A549 (cell line): ENCODE measurements around the gene HP1BP3. TPM values are rescaled to one million over a fixed set of nuclear protein-coding genes. Genes with fewer than 3 reads are reported as not detected.
"Not testable (repeated sequence)": the region's sequence is repeated elsewhere in the genome, so short reads cannot be mapped to it uniquely, and the experiment has no call there.

Source experiments
- ATAC-seq, 2 experiments: fragments of 200-7000 bp in 1 of 2; fragments of >200 bp in 1 of 2; cut with Nextera tagmentation in 1 of 2; cut with Tn5 transposase in 1 of 2; 3 replicates each; pipeline versions ENCODE4 v1.8.0 to v1.9.1; 2018 to 2020; ENCODE audit warnings: mild to moderate bottlenecking in 1 of 2, moderate library complexity in 1 of 2
- CTCF ChIA-PET: fragments of 300-600 bp; sonication (Branson Sonifier 250); formaldehyde crosslinking; extraction: SDS; loops from one replicate; lab custom pipeline; 2021; ENCODE audit warnings: antibody characterized with exemption, inconsistent platforms; lab: Yijun Ruan, JAX
- POLR2A ChIA-PET: fragments of 350-600 bp; formaldehyde crosslinking; extraction: SDS; loops from one replicate; lab custom pipeline; 2021; ENCODE audit warnings: antibody characterized with exemption, inconsistent platforms; lab: Yijun Ruan, JAX
- DNase-seq, 2 experiments: peaks; one replicate each; pipeline versions ENCODE4 v3.0.0 to v3.0.0-alpha.2; 2011 to 2016; ENCODE audit warnings: low read depth in 1 of 2, low spot score in 1 of 2
- FAIRE-seq: peaks from 2 replicates; lab custom pipeline; 2011; peaks lifted over from hg19 to GRCh38; lab: Jason Lieb, UNC
- H3K27ac ChIP-seq, 2 experiments: fragments of >200 bp; sonication (Bioruptor Twin); formaldehyde crosslinking; 3 replicates each; pipeline ENCODE4 v1.5.1; 2016 to 2017
- H3K4me1 ChIP-seq: fragments of >200 bp; sonication (Bioruptor Twin); formaldehyde crosslinking; 3 replicates; pipeline ENCODE4 v1.6.1; 2016
- H3K4me2 ChIP-seq: fragments of >200 bp; sonication (Bioruptor Twin); formaldehyde crosslinking; 3 replicates; pipeline ENCODE4 v1.6.1; 2016
- H3K4me3 ChIP-seq: fragments of >200 bp; sonication (Bioruptor Twin); formaldehyde crosslinking; 3 replicates; pipeline ENCODE4 v1.5.1; 2016
- H3K9me3 ChIP-seq: fragments of >200 bp; sonication (Bioruptor Twin); formaldehyde crosslinking; 3 replicates; pipeline ENCODE4 v1.6.1; 2016
- CBX8 ChIP-seq: fragments of 200-600 bp; sonication (generic); IDR thresholded peaks from 2 replicates; pipeline ENCODE4 v1.6.1; 2016
- CHD2 ChIP-seq: fragments of 150-350 bp; IDR thresholded peaks from 2 replicates; pipeline ENCODE4 v1.6.1; 2014; ENCODE audit warnings: low read length; ENCODE audit not compliant: partially characterized antibody
- CHD4 ChIP-seq: fragments of 200-600 bp; sonication (generic); IDR thresholded peaks from 2 replicates; pipeline ENCODE4 v1.6.1; 2016; ENCODE audit warnings: antibody characterized with exemption, mild to moderate bottlenecking, borderline replicate concordance
- E2F6 ChIP-seq: IDR thresholded peaks from 2 replicates; pipeline ENCODE4 v1.6.1; 2012; ENCODE audit warnings: low read depth, borderline replicate concordance
- FOXS1 ChIP-seq: fragments of 250-450 bp; sonication (Bioruptor Pico); IDR thresholded peaks from 2 replicates; pipeline ENCODE4 v1.5.0; 2020; ENCODE audit warnings: mild to moderate bottlenecking, moderate library complexity
- JUN ChIP-seq, 2 experiments: fragments of >200 bp; sonication (Bioruptor Twin); formaldehyde crosslinking; IDR thresholded peaks; 2 replicates in 1 of 2; 3 replicates in 1 of 2; pipeline ENCODE4 v1.6.1; 2016 to 2017
- KDM5A ChIP-seq: fragments of 200-600 bp; sonication (generic); IDR thresholded peaks from 2 replicates; pipeline ENCODE4 v1.6.1; 2016; ENCODE audit warnings: antibody characterized with exemption, mild to moderate bottlenecking
- MAX ChIP-seq: IDR thresholded peaks from 2 replicates; pipeline ENCODE4 v1.6.1; 2012
- MYC ChIP-seq: IDR thresholded peaks from 2 replicates; pipeline ENCODE4 v1.6.1; 2012; ENCODE audit warnings: mild to moderate bottlenecking, inconsistent platforms, low read length, improper control_type of control experiment, borderline replicate concordance
- PHF8 ChIP-seq: fragments of 200-600 bp; sonication (generic); IDR thresholded peaks from 2 replicates; pipeline ENCODE4 v1.6.1; 2016; ENCODE audit warnings: low read depth, mild to moderate bottlenecking, antibody characterized with exemption, moderate library complexity, borderline replicate concordance
- POLR2A ChIP-seq: IDR thresholded peaks from 2 replicates; pipeline ENCODE4 v1.6.1; 2012; ENCODE audit warnings: mild to moderate bottlenecking, low read length
- RARB ChIP-seq: fragments of 250-450 bp; sonication (Bioruptor Pico); IDR thresholded peaks from 2 replicates; pipeline ENCODE4 v1.8.0; 2021; ENCODE audit warnings: mild to moderate bottlenecking, moderate library complexity
- RNF2 ChIP-seq: fragments of 200-600 bp; sonication (generic); IDR thresholded peaks from 2 replicates; pipeline ENCODE4 v1.6.1; 2016; ENCODE audit warnings: low read depth, mild to moderate bottlenecking, antibody characterized with exemption, moderate library complexity, borderline replicate concordance
- SREBF2 ChIP-seq: fragments of 450-650 bp; IDR thresholded peaks from 2 replicates; pipeline ENCODE4 v1.6.1; 2014; ENCODE audit warnings: mild to moderate bottlenecking, moderate library complexity
- TFCP2L1 ChIP-seq: fragments of 250-450 bp; sonication (Bioruptor Pico); IDR thresholded peaks from 2 replicates; pipeline ENCODE4 v1.5.0; 2021; ENCODE audit warnings: mild to moderate bottlenecking
- USF2 ChIP-seq: fragments of 450-650 bp; IDR thresholded peaks from 2 replicates; pipeline ENCODE4 v1.6.1; 2014; ENCODE audit warnings: antibody characterized with exemption
- WGBS: methylation state at CpG from one replicate; pipeline ENCODE4 v1.1.6; 2017; ENCODE audit errors: missing lambda C conversion rate; 5-methylcytosine and 5-hydroxymethylcytosine counted together
- polyA plus RNA-seq, 4 experiments: library from polyadenylated mRNA; depleted of rRNA in 3 of 4; stranded (reverse); fragments of >200 nt; fragmentation: RNase III in 1 of 4; extraction: RNeasy Plus Mini Kit Qiagen cat#74134 plus additional on column Dnase treatment in 1 of 4; gene quantifications; 2 replicates in 3 of 4; 3 replicates in 1 of 4; pipeline ENCODE4 v1.2.3, GENCODE V29; 2011 to 2017

HP1BP3 gene
- polyA plus RNA-seq, 2 of the 4 experiments (the other 2 are of a cell fraction): 159 to 214 TPM

GRCh38 chr1:20719261-20719660 is 67.8 kb downstream of the HP1BP3 start:
- Histone ChIP-seq H3K27ac (no peak overlapping the region), H3K4me1 (no peaks in the 10 kb centered on the region), H3K4me2 (no peak overlapping the region)
- 96% methylated on average over 8 of the region's 8 CpGs for WGBS
- no peak for FAIRE-seq
- POLR2A ChIA-PET: no interaction called here
- no peak for DNase-seq
- TF ChIP-seq KDM5A (no peak), RNF2 (no peak), POLR2A (no peak), USF2 (no peak), CBX8 (no peak), PHF8 (no peak), CHD2 (no peak), CHD4 (no peak), TFCP2L1 (no peak), JUN (IDR thresholded peaks at IDR 0.05) (no peak), FOXS1 (CRISPR knock-in tag) (no peak), MYC (no peak), SREBF2 (no peak)
- TF ChIP-seq, all 56 proteins: peak for 0
- CTCF ChIA-PET: interaction anchor here (1.2 kb wide), 1 partner anchor 11 kb away, joined by 3 read pairs; no protein-coding TSS in a partner anchor
- no peak for ATAC-seq
- no peaks in the 10 kb centered on the region for H3K9me3 ChIP-seq
- no peak overlapping the region for H3K4me3 ChIP-seq

GRCh38 chr1:20718343-20718882 is 68.7 kb downstream of the HP1BP3 start:
- FAIRE-seq: not testable (repeated sequence)
- CTCF ChIA-PET: interaction anchor here (1.0 to 1.2 kb wide), 3 partner anchors 10 to 21 kb away, joined by 3 to 4 read pairs (median 3); no protein-coding TSS in a partner anchor
- H3K4me2 ChIP-seq: peak overlapping the region; percentile 70

GRCh38 chr1:20717452-20718342 is 69.4 kb downstream of the HP1BP3 start, which contains the start of gene KIF17:
Gene KIF17, minus strand, starts transcription at chr1:20718007. Its CDS starts 301 bp downstream, at chr1:20717706.
- peak; percentile 65 to 79 for ATAC-seq

More at GRCh38 chr1:20718343-20718882, 68.7 kb downstream of the HP1BP3 start:
- Histone ChIP-seq H3K4me3 (peak overlapping the region; percentile 53; the same call in 2 of the 3 replicates), H3K27ac (peak overlapping the region; percentile 59 to 84; a peak in 4 of 6 replicates)
- not testable (repeated sequence) for ATAC-seq, H3K9me3 ChIP-seq, H3K4me1 ChIP-seq, DNase-seq
- POLR2A ChIA-PET: interaction anchor here (1.2 to 1.4 kb wide), 2 partner anchors 22 to 68 kb away, joined by 4 to 5 read pairs; partner anchors contain the start of gene HP1BP3
- WGBS: 80% methylated on average over 8 of the region's 17 CpGs

More at GRCh38 chr1:20717452-20718342, 69.4 kb downstream of the HP1BP3 start, which contains the start of gene KIF17:
- no peaks in the 10 kb centered on the region for H3K9me3 ChIP-seq
- ChIA-PET CTCF (interaction anchor here (1.0 to 1.7 kb wide), 3 partner anchors 11 to 21 kb away, joined by 3 to 5 read pairs (median 4); no protein-coding TSS in a partner anchor), POLR2A (interaction anchor here (1.2 to 1.4 kb wide), 2 partner anchors 21 to 69 kb away, joined by 4 to 5 read pairs; partner anchors contain the start of gene HP1BP3)
- H3K4me3 ChIP-seq: peak within 1 kb of the TSS; percentile 53
- H3K4me2 ChIP-seq: peak within 1 kb of the TSS; percentile 70
- H3K4me1 ChIP-seq: no peaks in the 10 kb centered on the region
- FAIRE-seq (no peak), DNase-seq (peak; percentile 33 to 48)
- TF ChIP-seq MAX: peak; percentile 75
- no peak for TF ChIP-seq RARB (CRISPR knock-in tag)
- TF ChIP-seq E2F6: peak; percentile 81; the same call in 1 of the 2 replicates
- 78% methylated on average over 22 of the region's 112 CpGs for WGBS
- H3K27ac ChIP-seq: peak within 1 kb of the TSS; percentile 59 to 84
